HTERT RPE-1 (cell line): ENCODE data around the gene FUT8.
"Not testable (repeated sequence)": the region's sequence is repeated elsewhere in the genome, so short reads cannot be mapped to it uniquely, and the experiment has no call there.

Experiments used
- in situ Hi-C: fragments of 300-500 bp; cut with MboI; formaldehyde crosslinking; loops from 4 replicates; pipeline ENCODE4 v1.14.3; 2020; ENCODE audit warnings: low sequenced_read_pairs

The FUT8 gene

GRCh38 chr14:65604535-65604934 is 192.0 kb downstream of the FUT8 start:
- in situ Hi-C loops, result no loop called here

GRCh38 chr14:65604936-65605335 is 192.4 kb downstream of the FUT8 start:
- in situ Hi-C loops, result no loop called here

- in situ Hi-C loops, result no loop called here
These were observed 193.9 kb downstream of the FUT8 start for GRCh38 chr14:65606460-65606859.

GRCh38 chr14:65613131-65613650 is 200.7 kb downstream of the FUT8 start:
- in situ Hi-C loops, result no loop called here

GRCh38 chr14:65618996-65619395 is 206.5 kb downstream of the FUT8 start:
- in situ Hi-C loops, result no loop called here

GRCh38 chr14:65620195-65620594 is 207.7 kb downstream of the FUT8 start:
- in situ Hi-C loops, result no loop called here

GRCh38 chr14:65622703-65623102 is 210.2 kb downstream of the FUT8 start:
- in situ Hi-C loops, result no loop called here

- in situ Hi-C loops, result no loop called here
These were observed 211.2 kb downstream of the FUT8 start for GRCh38 chr14:65623759-65624158.

- in situ Hi-C loops, result no loop called here
These were observed 214.8 kb downstream of the FUT8 start for GRCh38 chr14:65627315-65627714.

- in situ Hi-C loops, result no loop called here
These were observed 216.1 kb downstream of the FUT8 start for GRCh38 chr14:65628664-65629063.

- in situ Hi-C loops, result no loop called here
These were observed 218.5 kb downstream of the FUT8 start for GRCh38 chr14:65631040-65631439.

- in situ Hi-C loops, result no loop called here
These were observed 220.0 kb downstream of the FUT8 start for GRCh38 chr14:65632487-65632886.

GRCh38 chr14:65633666-65634065 is 221.1 kb downstream of the FUT8 start:
- in situ Hi-C loops, result not testable (repeated sequence)

- in situ Hi-C loops, result no loop called here
These were observed 225.2 kb downstream of the FUT8 start for GRCh38 chr14:65637780-65638179.

GRCh38 chr14:65639216-65639615 is 226.7 kb downstream of the FUT8 start:
- in situ Hi-C loops, result no loop called here

GRCh38 chr14:65650826-65651225 is 238.3 kb downstream of the FUT8 start:
- in situ Hi-C loops, result no loop called here

- in situ Hi-C loops, result no loop called here
These were observed 244.0 kb downstream of the FUT8 start for GRCh38 chr14:65656554-65656953.

- in situ Hi-C loops, result no loop called here
These were observed 245.7 kb downstream of the FUT8 start for GRCh38 chr14:65658202-65658601.

- in situ Hi-C loops, result no loop called here
These were observed 249.3 kb downstream of the FUT8 start for GRCh38 chr14:65661865-65662264.

- in situ Hi-C loops, result no loop called here
These were observed 251.9 kb downstream of the FUT8 start for GRCh38 chr14:65664436-65664835.

- in situ Hi-C loops, result no loop called here
These were observed 264.0 kb downstream of the FUT8 start for GRCh38 chr14:65676361-65677014.

- in situ Hi-C loops, result no loop called here
These were observed 273.0 kb downstream of the FUT8 start for GRCh38 chr14:65685572-65685971.

GRCh38 chr14:65686761-65687160 is 274.2 kb downstream of the FUT8 start:
- in situ Hi-C loops, result no loop called here
